H1 (cell line): ENCODE results near the gene PCBD1. TPM values are rescaled to one million over a fixed set of nuclear protein-coding genes. Genes with fewer than 3 reads are reported as not detected.

Experiments used
- EGR1 ChIP-seq: IDR thresholded peaks from 2 replicates; pipeline ENCODE4 v1.6.1; 2011; ENCODE audit warnings: low read depth, low read length, borderline replicate concordance
- KDM1A ChIP-seq: fragments of 200-600, 300-600 bp; sonication (generic); IDR thresholded peaks from 2 replicates; pipeline ENCODE4 v1.7.1; 2016; ENCODE audit warnings: mild to moderate bottlenecking, low read length, borderline replicate concordance
- KDM4A ChIP-seq: IDR thresholded peaks from one replicate; pipeline ENCODE4 v1.7.1; 2012; ENCODE audit warnings: low read depth, mild to moderate bottlenecking, moderate library complexity, low read length, inconsistent platforms; ENCODE audit not compliant: severe bottlenecking
- POLR2AphosphoS5 ChIP-seq: IDR thresholded peaks from 2 replicates; pipeline ENCODE4 v1.6.1; 2011; ENCODE audit warnings: low read depth, low read length
- TCF12 ChIP-seq: IDR thresholded peaks from 2 replicates; pipeline ENCODE4 v1.6.1; 2011; ENCODE audit warnings: low read depth, mild to moderate bottlenecking, low read length
- polyA plus RNA-seq, 7 experiments: library from polyadenylated mRNA; depleted of rRNA in 3 of 7; stranded (reverse) in 5 of 7; unstranded in 2 of 7; fragments of >200 nt in 5 of 7; fragments of 200-250 nt in 2 of 7; gene quantifications; 1 replicate in 5 of 7; 2 replicates in 1 of 7; 4 replicates in 1 of 7; pipeline versions ENCODE4 v1.2.1 to v1.2.3, GENCODE V29; 2011 to 2013; ENCODE audit warnings: missing spikeins in 2 of 7, mixed read lengths in 2 of 7
- total RNA-seq: library from RNA; stranded (reverse); fragmentation: NEBNext Ultra II Directional; extraction: Animal tissue kit (Norgen Biotek cat#: 25700); gene quantifications from 2 replicates; pipeline ENCODE4 v1.2.1, GENCODE V29; 2021
- TF ChIP-seq, protein P1 (sequence below), 3 experiments: IDR thresholded peaks; 1 replicate in 2 of 3; 2 replicates in 1 of 3; pipeline versions ENCODE4 v1.5.1 to v1.6.1; 2011; ENCODE audit warnings: low read length in 3 of 3, mild to moderate bottlenecking in 3 of 3, inconsistent platforms in 2 of 3, low read depth in 1 of 3, moderate library complexity in 1 of 3; ENCODE audit not compliant: insufficient read depth in 1 of 3; ENCODE audit errors: control extremely low read depth in 1 of 3

The PCBD1 gene
- total and polyA plus RNA-seq, 2 of the 8 experiments (the other 6 are each of a cell fraction or from before 2014, with no cell fraction given) = 46.5 to 55.0 TPM

DNA sequence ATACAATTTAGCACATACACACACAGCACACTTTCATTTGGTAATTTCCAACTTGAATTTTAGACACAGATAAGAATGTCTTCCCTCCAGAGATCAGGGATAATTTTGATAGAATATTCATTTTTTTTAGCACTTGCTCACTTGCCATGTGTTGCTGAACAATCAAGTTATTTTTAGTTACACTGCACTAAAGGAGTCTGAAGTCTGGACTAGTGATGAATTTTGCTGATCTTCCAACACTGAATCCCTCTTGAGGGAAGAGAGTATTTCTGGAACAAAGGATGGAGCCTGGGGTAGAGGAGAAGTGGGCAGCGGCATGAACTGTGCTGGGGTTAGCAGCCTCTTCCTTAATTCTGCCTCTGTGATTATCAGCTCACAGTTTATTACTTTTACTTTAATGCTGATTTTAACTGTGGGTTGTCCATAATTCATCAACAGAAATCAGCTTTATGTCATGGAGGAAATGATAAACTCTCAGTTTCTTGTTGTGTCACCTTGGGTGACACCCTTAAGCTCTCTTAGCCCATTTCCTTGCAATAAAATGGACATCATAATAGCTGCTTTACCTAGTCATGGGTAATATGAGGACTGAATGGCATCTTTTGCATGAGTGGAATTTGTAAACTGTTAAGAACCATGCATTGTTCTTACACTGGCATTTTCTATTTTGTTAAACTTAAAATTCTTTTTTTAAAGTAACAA lies 40.6 kb downstream of the PCBD1 start (continued):
- no peak for TF ChIP-seq EGR1
- no peak for TF ChIP-seq POLR2AphosphoS5
- no peak for TF ChIP-seq KDM1A
- no peak for TF ChIP-seq TCF12
- TF ChIP-seq, protein P1, sequence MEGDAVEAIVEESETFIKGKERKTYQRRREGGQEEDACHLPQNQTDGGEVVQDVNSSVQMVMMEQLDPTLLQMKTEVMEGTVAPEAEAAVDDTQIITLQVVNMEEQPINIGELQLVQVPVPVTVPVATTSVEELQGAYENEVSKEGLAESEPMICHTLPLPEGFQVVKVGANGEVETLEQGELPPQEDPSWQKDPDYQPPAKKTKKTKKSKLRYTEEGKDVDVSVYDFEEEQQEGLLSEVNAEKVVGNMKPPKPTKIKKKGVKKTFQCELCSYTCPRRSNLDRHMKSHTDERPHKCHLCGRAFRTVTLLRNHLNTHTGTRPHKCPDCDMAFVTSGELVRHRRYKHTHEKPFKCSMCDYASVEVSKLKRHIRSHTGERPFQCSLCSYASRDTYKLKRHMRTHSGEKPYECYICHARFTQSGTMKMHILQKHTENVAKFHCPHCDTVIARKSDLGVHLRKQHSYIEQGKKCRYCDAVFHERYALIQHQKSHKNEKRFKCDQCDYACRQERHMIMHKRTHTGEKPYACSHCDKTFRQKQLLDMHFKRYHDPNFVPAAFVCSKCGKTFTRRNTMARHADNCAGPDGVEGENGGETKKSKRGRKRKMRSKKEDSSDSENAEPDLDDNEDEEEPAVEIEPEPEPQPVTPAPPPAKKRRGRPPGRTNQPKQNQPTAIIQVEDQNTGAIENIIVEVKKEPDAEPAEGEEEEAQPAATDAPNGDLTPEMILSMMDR (IDR thresholded peaks at IDR 0.05; ENCODE audit: control extremely low read depth in 1 of 3, insufficient read depth in 1 of 3, low read depth in 1 of 3, low read length in 3 of 3) = no peak
- no peak for TF ChIP-seq KDM4A
